Measurements from ENCODE around the gene PCMT1. TPM values are rescaled to one million over a fixed set of nuclear protein-coding genes. Genes with fewer than 3 reads are reported as not detected.
A peak's percentile ranks its signal among the peaks of the same experiment; 100 is the strongest.

Gene PCMT1
- total RNA-seq, 6 donors from 2014 or later, result 25.1 to 129 (median 68.1) TPM

DNA sequence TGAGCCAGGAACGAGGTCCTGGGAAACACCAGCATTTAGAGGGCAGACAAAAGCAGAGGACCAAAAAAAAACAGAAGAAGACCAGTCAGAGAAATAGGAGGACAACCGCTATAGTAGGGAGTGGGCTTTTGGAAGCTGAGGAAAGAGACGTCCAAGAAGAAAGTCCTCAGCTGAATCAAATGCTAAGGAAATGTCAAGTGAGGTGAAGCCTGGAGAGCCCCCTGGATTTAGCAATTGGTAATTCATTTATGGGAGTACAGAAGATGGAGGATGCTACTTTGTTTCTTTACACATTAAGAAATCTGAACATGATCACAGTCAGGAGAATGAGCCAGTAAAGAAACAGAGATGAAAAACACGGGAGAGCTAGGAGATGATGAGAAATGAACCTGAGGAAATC, 73.5 kb downstream of the PCMT1 start:
- ATAC-seq (ENCODE audit: low FRiP score in 2 of 2) (no peak), DNase-seq (no peak)
- WGBS, 2 donors, result 81 to 87% methylated on average over 4 of the region's 4 CpGs
- no peaks in the 10 kb centered on the region for H3K27me3 ChIP-seq
- TF ChIP-seq CTCF (IDR thresholded peaks at IDR 0.05) (no peak), POLR2AphosphoS5 (IDR thresholded peaks at IDR 0.05) (no peak), POLR2A (IDR thresholded peaks at IDR 0.05) (no peak), EP300 (IDR thresholded peaks at IDR 0.05) (no peak)
- no peak overlapping the region for H3K4me3 ChIP-seq
- H3K4me1 ChIP-seq, result no peaks in the 10 kb centered on the region
- H3K36me3 ChIP-seq, result peaks cover 0 to 37% (median 4%) of the 10 kb centered on the region in 4 donors
- no peaks in the 10 kb centered on the region for H3K9me3 ChIP-seq
- H3K27ac ChIP-seq, result no peak overlapping the region

DNA sequence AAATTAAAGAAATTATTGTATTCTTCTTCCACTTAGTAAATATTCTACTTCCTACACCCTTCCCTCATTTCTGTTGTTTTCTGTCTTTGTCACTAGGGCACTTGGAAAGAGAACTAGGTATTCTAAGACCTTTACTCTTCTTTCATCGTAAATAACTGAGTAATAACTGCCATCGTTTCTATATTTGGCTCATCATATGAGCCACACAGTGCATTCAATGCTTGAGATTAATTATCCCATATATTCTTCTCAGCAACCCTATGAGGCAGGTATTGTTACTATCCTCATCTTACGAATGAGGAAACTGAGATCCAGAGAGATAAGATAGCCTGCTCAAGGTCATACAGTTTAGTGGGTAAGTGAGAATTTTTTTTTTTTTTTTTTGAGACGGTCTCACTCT, 75.8 kb downstream of the PCMT1 start:
- DNase-seq (no peak), ATAC-seq (ENCODE audit: low FRiP score in 2 of 2) (no peak)
- H3K9me3 ChIP-seq, result no peaks in the 10 kb centered on the region
- H3K27me3 ChIP-seq, result no peaks in the 10 kb centered on the region
- WGBS, 2 donors, result 83 to 85% methylated on average over 4 of the region's 4 CpGs
- no peak for TF ChIP-seq POLR2AphosphoS5 (IDR thresholded peaks at IDR 0.05)
- TF ChIP-seq CTCF (IDR thresholded peaks at IDR 0.05), result no peak
- H3K4me1 ChIP-seq, result no peaks in the 10 kb centered on the region
- H3K27ac ChIP-seq, result no peak overlapping the region
- peaks cover 0 to 35% (median 4%) of the 10 kb centered on the region in 4 donors for H3K36me3 ChIP-seq
- H3K4me3 ChIP-seq, result no peak overlapping the region

- no peaks in the 10 kb centered on the region for H3K4me1 ChIP-seq
- H3K36me3 ChIP-seq, result peaks cover 0 to 15% (median 3%) of the 10 kb centered on the region in 4 donors
- no peaks in the 10 kb centered on the region for H3K27me3 ChIP-seq
- H3K4me3 ChIP-seq, result no peak overlapping the region
- TF ChIP-seq CTCF (IDR thresholded peaks at IDR 0.05), result no peak
- TF ChIP-seq POLR2AphosphoS5 (IDR thresholded peaks at IDR 0.05), result no peak
- TF ChIP-seq EP300 (IDR thresholded peaks at IDR 0.05), result no peak
- no peak for TF ChIP-seq POLR2A (IDR thresholded peaks at IDR 0.05)
- no peak overlapping the region for H3K27ac ChIP-seq
- ATAC-seq (ENCODE audit: low FRiP score in 2 of 2) (peak in 1 of 2 donors; percentile 38), DNase-seq (no peak)
- H3K9me3 ChIP-seq, result no peaks in the 10 kb centered on the region
- 90 to 93% methylated on average over 7 of the region's 7 CpGs for WGBS, 2 donors
Measured at GRCh38 chr6:149830731-149831307, 81.3 kb downstream of the PCMT1 start.

GRCh38 chr6:149831308-149831820, 81.8 kb downstream of the PCMT1 start:
- H3K27ac ChIP-seq, result no peak overlapping the region
- H3K27me3 ChIP-seq, result no peaks in the 10 kb centered on the region
- TF ChIP-seq POLR2AphosphoS5 (IDR thresholded peaks at IDR 0.05), result no peak
- TF ChIP-seq EP300 (IDR thresholded peaks at IDR 0.05), result no peak
- TF ChIP-seq CTCF (IDR thresholded peaks at IDR 0.05), result no peak
- TF ChIP-seq POLR2A (IDR thresholded peaks at IDR 0.05), result no peak
- no peaks in the 10 kb centered on the region for H3K9me3 ChIP-seq
- 82 to 86% methylated on average over 4 to 6 of the region's 6 CpGs for WGBS, 2 donors
- H3K36me3 ChIP-seq, result peaks cover 0 to 14% (median 0%) of the 10 kb centered on the region in 4 donors
- DNase-seq, result no peak
- H3K4me3 ChIP-seq, result no peak overlapping the region
- H3K4me1 ChIP-seq, result no peaks in the 10 kb centered on the region
- ATAC-seq (ENCODE audit: low FRiP score in 2 of 2), result no peak

DNA sequence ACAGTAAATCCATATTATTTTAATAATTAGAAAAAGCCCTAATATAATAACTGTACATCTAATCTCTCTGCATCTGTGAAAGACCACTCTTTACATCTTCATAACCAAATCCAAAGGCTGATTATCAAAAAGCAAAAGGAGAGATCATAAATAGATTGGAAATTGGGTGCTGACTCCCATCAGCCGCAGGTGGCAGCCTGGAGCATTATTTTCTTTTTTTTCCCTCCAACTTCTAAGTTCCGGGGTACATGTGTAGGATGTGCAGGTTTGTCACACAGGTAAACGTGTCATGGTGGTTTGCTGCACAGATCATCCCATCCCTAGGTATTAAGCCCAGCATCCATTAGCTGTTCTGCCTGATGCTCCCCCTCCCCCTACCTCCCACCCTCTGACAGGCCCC, 84.1 kb downstream of the PCMT1 start:
- ATAC-seq (ENCODE audit: low FRiP score in 2 of 2), result no peak
- WGBS, 2 donors, result 85 to 91% methylated on average over 3 of the region's 3 CpGs
- no peaks in the 10 kb centered on the region for H3K9me3 ChIP-seq
- H3K4me3 ChIP-seq, result no peak overlapping the region
- peaks cover 0 to 15% (median 0%) of the 10 kb centered on the region in 4 donors for H3K36me3 ChIP-seq
- no peak overlapping the region for H3K27ac ChIP-seq
- TF ChIP-seq CTCF (IDR thresholded peaks at IDR 0.05) (no peak), POLR2AphosphoS5 (IDR thresholded peaks at IDR 0.05) (no peak), EP300 (IDR thresholded peaks at IDR 0.05) (no peak), POLR2A (IDR thresholded peaks at IDR 0.05) (no peak)
- H3K27me3 ChIP-seq, result no peaks in the 10 kb centered on the region
- no peak for DNase-seq
- no peaks in the 10 kb centered on the region for H3K4me1 ChIP-seq
